NCI-H1436 (cell line): ENCODE data around the gene PSENEN.
A peak's percentile ranks its signal among the peaks of the same experiment; 100 is the strongest.

ENCODE experiments used
- DNase-seq: peaks from one replicate; lab custom pipeline; 2025; lab: John Stamatoyannopoulos, UW

The PSENEN gene

DNA sequence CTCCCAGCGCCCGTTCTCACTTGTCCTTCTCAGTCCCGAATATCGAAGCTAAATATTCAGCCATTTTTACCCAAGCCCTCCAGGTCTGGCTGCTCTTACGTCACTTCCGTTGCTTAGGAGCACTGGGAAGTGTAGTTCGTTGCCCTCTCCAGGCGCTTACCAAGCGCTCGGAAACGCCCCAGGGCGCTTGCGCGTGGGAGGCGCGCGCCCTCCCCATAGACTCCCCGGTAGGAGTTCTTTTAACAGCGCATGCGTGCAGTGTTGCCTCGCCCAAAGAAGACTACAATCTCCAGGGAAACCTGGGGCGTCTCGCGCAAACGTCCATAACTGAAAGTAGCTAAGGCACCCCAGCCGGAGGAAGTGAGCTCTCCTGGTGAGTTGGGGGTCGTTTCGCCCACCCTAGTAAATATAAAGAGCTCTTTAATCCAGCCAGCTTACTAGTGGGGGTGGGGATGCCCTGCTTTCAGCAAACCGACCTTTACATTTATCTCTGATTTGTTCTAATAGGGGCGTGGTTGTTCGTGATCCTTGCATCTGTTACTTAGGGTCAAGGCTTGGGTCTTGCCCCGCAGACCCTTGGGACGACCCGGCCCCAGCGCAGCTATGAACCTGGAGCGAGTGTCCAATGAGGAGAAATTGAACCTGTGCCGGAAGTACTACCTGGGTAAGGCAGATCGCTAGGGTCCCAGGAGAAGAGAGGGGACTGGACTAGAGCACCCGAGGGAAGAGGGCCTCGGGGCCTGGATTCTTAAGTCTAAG lies at the start of gene PSENEN, which contains the start of gene U2AF1L4:
TSS of gene PSENEN (plus strand) at position 324 of the 759 bp plus-strand sequence. CDS start at position 604, 280 bp downstream.
TSS of gene U2AF1L4 (minus strand) at position 91 of the 759 bp plus-strand sequence. CDS start at position 64, 27 bp downstream.
- peak; percentile 99 for DNase-seq

- DNase-seq: no peak
Observed at GRCh38 chr19:35695895-35696422, 49.5 kb upstream of the PSENEN start.

GRCh38 chr19:35696835-35697234 lies 48.6 kb upstream of the PSENEN start:
- no peak for DNase-seq

DNA sequence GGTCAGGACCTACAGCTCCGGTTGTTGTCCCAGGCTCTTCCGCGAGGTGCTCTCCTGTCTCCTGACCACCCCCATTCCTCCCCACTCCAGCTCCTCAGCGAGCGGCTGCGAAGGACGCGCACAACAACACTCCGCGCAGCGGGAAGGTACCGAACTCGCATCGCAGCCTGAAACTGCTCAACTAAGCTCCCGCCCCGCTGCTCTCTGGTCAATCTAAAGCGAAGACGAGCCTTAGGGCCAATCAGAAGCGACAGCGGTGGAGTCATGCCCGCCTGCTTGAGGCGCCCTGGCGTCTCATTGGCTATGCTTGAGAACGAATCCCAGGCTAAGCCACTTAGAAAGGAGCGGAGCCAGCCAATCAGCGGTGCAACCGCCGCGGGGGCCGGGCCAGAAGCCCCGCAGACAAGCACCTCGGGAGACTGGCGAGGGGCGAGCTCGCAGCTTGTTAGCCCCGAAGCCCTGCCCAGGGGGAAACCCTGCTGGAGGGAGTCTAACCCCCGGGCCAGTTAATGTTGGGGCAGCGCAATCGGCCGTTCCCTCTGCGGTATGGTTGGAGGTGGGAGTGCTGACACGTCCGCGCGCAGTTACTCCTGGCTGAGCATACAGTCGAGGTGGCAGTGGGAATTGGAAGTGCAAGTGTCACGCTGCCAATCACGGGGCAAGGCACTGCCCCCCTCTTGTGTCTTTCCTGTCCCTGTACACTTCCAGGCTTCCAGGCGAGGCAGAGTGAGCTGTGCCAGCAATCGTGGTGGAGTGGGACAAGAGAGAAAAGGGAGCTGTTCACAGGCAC lies 43.0 kb upstream of the PSENEN start:
- DNase-seq: peak; percentile 97

DNA sequence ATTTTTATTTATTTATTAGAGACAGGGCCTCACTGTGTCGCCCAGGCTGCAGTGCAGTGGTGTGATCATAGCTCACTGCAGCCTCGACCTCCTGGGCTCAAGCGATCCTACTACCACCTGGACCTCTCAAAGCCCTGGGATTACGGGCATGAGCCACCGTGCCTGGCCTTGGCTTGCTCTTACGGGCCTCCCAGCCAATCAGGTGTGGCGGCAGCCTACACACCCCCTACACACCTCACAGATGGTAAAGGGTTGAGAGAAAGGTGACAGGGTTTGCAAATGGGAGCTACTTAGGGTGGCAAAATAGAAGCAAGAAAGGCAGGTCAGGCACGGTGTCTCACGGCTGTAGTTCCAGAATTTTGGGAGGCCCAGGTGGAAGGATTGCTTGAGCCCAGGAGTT lies 42.1 kb upstream of the PSENEN start:
- DNase-seq: no peak

DNA sequence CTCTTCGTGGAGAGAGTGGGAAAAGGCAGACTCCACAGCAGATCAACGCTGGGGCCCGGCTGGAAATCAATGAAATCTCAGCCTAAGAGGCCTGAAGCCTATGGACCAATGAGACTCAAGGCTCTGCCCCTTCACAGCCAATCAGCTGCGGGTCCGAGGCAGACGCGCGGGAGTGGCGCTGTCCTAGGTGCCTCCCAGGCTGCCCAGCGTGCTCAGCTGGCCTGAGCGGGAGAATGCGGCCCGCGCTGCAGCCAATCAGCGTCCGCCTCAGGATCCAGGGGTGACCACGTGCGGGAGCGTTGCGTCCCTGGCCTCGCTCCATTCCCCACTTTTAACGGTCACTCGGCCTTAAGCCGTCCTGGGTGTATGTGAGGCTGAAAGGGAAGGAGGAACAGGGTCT lies 41.2 kb upstream of the PSENEN start, which contains the start of gene ZBTB32:
TSS of gene ZBTB32 (plus strand) at position 341 of the 400 bp plus-strand sequence. CDS start 10,069 bp downstream, outside the sequence.
- DNase-seq: no peak

GRCh38 chr19:35708391-35708790 lies 37.1 kb upstream of the PSENEN start:
- no peak for DNase-seq

- DNase-seq: no peak
Observed at GRCh38 chr19:35710784-35711723, 34.4 kb upstream of the PSENEN start.

GRCh38 chr19:35712567-35713505 lies 32.6 kb upstream of the PSENEN start:
- no peak for DNase-seq

DNA sequence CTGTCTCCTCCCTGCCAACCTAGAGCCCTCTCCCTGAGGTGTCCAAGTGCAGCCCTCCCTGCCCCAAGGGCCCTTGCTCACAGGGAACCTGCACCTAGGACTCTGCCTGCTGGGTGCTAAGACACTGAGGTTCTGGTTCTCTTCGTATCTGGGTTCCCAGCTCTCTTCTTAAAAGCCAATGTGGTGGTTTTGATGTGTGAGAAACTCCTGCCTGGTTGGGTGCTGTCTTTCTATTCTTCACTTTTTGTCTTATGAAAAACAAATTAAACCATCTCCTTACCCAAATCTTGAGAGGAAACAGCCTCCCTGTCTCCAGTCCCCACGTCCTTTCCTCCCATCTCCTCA lies 32.0 kb upstream of the PSENEN start:
- DNase-seq: no peak

DNA sequence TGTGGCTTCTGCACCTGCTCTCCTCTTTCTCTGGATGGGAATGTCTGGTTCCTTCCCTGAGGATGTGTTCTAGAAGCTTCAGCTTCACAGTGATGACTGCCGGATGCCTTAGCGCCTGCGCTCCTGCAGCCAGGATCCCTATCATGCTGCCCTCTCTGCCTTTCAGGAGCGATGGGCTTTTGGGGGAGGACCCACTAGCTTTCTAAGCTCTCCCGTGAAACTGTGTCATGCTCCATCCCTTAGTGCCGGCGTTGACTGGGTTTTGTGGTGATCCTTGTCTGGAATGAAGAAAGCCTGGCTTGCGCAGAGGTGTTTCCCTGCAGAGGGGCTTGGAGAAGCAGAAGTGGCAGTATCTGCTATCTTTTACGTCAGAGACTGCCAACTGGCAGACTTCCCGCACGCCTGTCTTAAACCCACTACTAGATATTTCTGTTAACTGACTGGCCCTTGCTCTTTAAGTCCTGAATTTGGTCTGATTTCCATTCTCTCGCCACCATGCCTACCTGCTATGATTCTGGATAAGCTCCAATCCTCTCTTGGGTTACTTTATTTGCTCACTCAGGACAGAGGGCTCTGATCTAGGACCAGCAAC lies 31.5 kb upstream of the PSENEN start:
- no peak for DNase-seq

GRCh38 chr19:35714601-35715354 lies 30.7 kb upstream of the PSENEN start:
- no peak for DNase-seq

- no peak for DNase-seq
Observed at GRCh38 chr19:35715355-35715809, 30.1 kb upstream of the PSENEN start.

- no peak for DNase-seq
Observed at GRCh38 chr19:35715981-35716800, 29.3 kb upstream of the PSENEN start.

DNA sequence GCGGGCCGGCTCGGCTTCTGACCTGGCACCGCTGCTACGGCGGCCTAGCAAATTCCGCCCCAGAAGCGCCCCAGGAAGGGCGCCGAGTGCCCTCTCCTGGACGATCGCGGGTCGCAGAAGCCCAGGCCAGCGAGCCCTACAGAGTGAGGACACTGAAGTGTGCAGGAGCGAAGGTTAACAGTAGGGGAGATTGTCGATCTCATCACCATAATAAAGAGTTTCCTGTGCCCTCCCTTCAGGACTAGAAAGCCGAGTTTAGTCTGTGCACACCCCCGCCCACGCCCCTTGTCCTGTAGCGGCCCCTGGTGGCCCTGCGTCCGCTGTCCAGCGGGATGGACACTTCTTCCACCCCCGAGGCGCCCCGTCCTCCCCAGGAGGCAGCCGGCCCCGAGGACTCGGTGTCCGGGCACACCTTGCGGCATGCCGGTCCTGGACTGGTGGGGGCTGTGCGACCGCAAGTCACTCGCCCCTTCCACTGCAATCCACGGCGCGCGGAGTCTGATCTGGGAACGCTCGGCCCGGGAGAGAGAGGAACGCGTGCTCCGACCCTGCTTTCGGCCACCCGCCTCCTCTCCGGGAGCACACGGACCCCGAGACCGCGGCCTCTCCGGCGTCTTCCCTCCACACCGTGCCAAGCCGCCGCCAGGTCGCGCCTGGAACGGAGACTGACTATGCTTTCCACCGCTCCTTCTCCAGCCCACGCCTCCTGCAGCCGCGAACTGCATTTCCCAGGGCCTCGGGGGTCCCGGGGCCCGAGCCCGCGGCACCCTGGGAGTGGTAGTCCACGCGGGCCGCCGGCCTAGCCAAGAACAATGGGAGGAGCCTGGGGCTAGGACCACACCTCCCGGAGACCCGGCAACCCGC lies 28.4 kb upstream of the PSENEN start:
- DNase-seq: peak; percentile 94

DNA sequence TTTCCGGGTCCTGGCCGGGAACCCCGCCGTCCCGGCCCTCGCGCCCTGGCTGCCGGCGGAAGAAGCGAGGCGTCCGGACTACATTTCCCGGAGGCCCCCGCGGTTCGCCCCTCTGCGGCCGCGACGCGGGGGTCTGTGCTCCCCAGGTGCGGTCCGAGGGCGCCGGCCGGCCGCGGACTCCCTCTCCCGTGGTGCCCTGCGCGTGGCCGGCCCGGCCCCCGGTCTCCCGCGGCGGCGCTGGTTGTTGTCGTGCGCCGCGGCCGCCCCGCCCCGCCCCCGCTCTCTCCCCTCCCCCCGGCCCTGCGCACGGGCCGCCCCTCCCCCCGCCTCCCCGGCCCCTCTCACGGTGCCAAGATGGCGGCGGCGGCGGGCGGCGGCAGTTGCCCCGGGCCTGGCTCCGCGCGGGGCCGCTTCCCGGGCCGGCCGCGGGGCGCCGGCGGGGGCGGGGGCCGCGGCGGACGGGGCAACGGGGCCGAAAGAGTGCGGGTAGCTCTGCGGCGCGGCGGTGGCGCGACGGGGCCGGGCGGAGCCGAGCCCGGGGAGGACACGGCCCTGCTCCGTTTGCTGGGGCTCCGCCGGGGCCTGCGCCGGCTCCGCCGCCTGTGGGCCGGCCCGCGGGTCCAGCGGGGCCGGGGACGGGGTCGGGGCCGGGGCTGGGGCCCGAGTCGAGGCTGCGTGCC lies 27.6 kb upstream of the PSENEN start, which contains the start of gene KMT2B:
TSS of gene KMT2B (plus strand) at position 339 of the 680 bp plus-strand sequence. CDS start at position 355, 16 bp downstream.
- DNase-seq: no peak
